KMS-11 (cell line): ENCODE data around the gene MISP.

Experiments
- H2AFZ ChIP-seq: fragments of 200-600 bp; sonication (generic); 2 replicates; pipeline ENCODE4 v1.6.1; 2016; ENCODE audit warnings: antibody characterized with exemption, mixed run types, low read depth
- H3K27ac ChIP-seq: fragments of 200-600 bp; sonication (generic); 2 replicates; pipeline ENCODE4 v1.6.1; 2016; ENCODE audit warnings: mild to moderate bottlenecking, mixed run types
- H3K27me3 ChIP-seq: fragments of 200-600 bp; sonication (generic); 2 replicates; pipeline ENCODE4 v1.6.1; 2017; ENCODE audit warnings: mild to moderate bottlenecking, low read depth, mixed run types, moderate library complexity; ENCODE audit not compliant: insufficient read depth
- H3K36me3 ChIP-seq: fragments of 200-600 bp; sonication (generic); 2 replicates; pipeline ENCODE4 v1.6.1; 2017; ENCODE audit warnings: mild to moderate bottlenecking, mixed run types; ENCODE audit not compliant: insufficient read depth
- H3K4me1 ChIP-seq: fragments of 200-600 bp; sonication (generic); 2 replicates; pipeline ENCODE4 v1.6.1; 2016; ENCODE audit warnings: mild to moderate bottlenecking, low read depth, mixed run types; ENCODE audit not compliant: poor library complexity, severe bottlenecking
- H3K4me2 ChIP-seq: fragments of 200-600 bp; sonication (generic); 2 replicates; pipeline ENCODE4 v1.7.0; 2016; ENCODE audit warnings: mild to moderate bottlenecking, mixed run types
- H3K4me3 ChIP-seq: fragments of 200-600 bp; sonication (generic); IDR thresholded peaks from 2 replicates; pipeline ENCODE4 v1.6.1; 2017; ENCODE audit warnings: low read depth, low read length, mixed read lengths; ENCODE audit not compliant: insufficient read depth
- H3K79me2 ChIP-seq: fragments of 200-600 bp; sonication (generic); 2 replicates; pipeline ENCODE4 v1.6.1; 2016; ENCODE audit warnings: low read depth, mixed run types; ENCODE audit not compliant: insufficient read depth
- H3K9ac ChIP-seq: fragments of 200-600 bp; sonication (generic); 2 replicates; pipeline ENCODE4 v1.6.1; 2016; ENCODE audit warnings: mild to moderate bottlenecking, mixed run types
- H4K20me1 ChIP-seq: fragments of 200-600 bp; sonication (generic); 2 replicates; pipeline ENCODE4 v1.6.1; 2016; ENCODE audit warnings: mild to moderate bottlenecking, mixed run types; ENCODE audit not compliant: insufficient read depth
- CTCF ChIP-seq: fragments of 200-600 bp; sonication (generic); conservative IDR thresholded peaks from 2 replicates; pipeline ENCODE4 v1.6.1; 2017; ENCODE audit warnings: low read depth, mild to moderate bottlenecking, antibody characterized with exemption, low read length, moderate library complexity, mixed read lengths

MISP gene

GRCh38 chr19:723247-723646, 27.7 kb upstream of the MISP start:
- H3K9ac ChIP-seq = no peak overlapping the region
- TF ChIP-seq CTCF = no peak
- no peak overlapping the region for H3K4me3 ChIP-seq
- H3K4me1 ChIP-seq = no peaks in the 10 kb centered on the region
- H2AFZ ChIP-seq = no peak overlapping the region
- H3K4me2 ChIP-seq = no peak overlapping the region
- H3K79me2 ChIP-seq = no peaks in the 10 kb centered on the region
- no peaks in the 10 kb centered on the region for H4K20me1 ChIP-seq
- H3K27ac ChIP-seq = no peak overlapping the region
- peaks cover 83% of the 10 kb centered on the region for H3K27me3 ChIP-seq
- no peaks in the 10 kb centered on the region for H3K36me3 ChIP-seq

GRCh38 chr19:723714-724113, 27.2 kb upstream of the MISP start:
- peaks cover 78% of the 10 kb centered on the region for H3K27me3 ChIP-seq
- H3K9ac ChIP-seq = no peak overlapping the region
- H3K4me3 ChIP-seq = no peak overlapping the region
- H2AFZ ChIP-seq = no peak overlapping the region
- H3K4me1 ChIP-seq = no peaks in the 10 kb centered on the region
- no peak for TF ChIP-seq CTCF
- H3K79me2 ChIP-seq = no peaks in the 10 kb centered on the region
- no peak overlapping the region for H3K4me2 ChIP-seq
- no peaks in the 10 kb centered on the region for H3K36me3 ChIP-seq
- H3K27ac ChIP-seq = no peak overlapping the region
- H4K20me1 ChIP-seq = no peaks in the 10 kb centered on the region

GRCh38 chr19:725461-726089, 25.3 kb upstream of the MISP start:
- Histone ChIP-seq H3K4me3 (no peak overlapping the region), H3K9ac (no peak overlapping the region), H3K27ac (no peak overlapping the region), H3K4me1 (no peaks in the 10 kb centered on the region), H3K36me3 (no peaks in the 10 kb centered on the region), H4K20me1 (no peaks in the 10 kb centered on the region), H2AFZ (no peak overlapping the region), H3K79me2 (no peaks in the 10 kb centered on the region), H3K27me3 (peaks cover 77% of the 10 kb centered on the region), H3K4me2 (no peak overlapping the region)
- no peak for TF ChIP-seq CTCF

- Histone ChIP-seq H3K9ac (no peak overlapping the region), H3K27me3 (peaks cover 75% of the 10 kb centered on the region), H3K79me2 (no peaks in the 10 kb centered on the region), H3K4me1 (no peaks in the 10 kb centered on the region), H3K27ac (no peak overlapping the region), H2AFZ (no peak overlapping the region), H3K36me3 (no peaks in the 10 kb centered on the region), H3K4me2 (no peak overlapping the region), H4K20me1 (no peaks in the 10 kb centered on the region), H3K4me3 (no peak overlapping the region)
- no peak for TF ChIP-seq CTCF
Observed at GRCh38 chr19:726993-727956, 23.6 kb upstream of the MISP start.
